ENCODE data around the gene LARGE1.

The LARGE1 gene

GRCh38 chr22:33811686-33812085 lies 108.6 kb downstream of the LARGE1 start:
- no peak for DNase-seq

GRCh38 chr22:33811208-33811607 lies 109.1 kb downstream of the LARGE1 start:
- DNase-seq, result no peak

- no peak for DNase-seq
Observed at GRCh38 chr22:33807470-33807869, 112.8 kb downstream of the LARGE1 start.

- DNase-seq, result no peak
Observed at GRCh38 chr22:33806191-33806590, 114.1 kb downstream of the LARGE1 start.

- no peak for DNase-seq
Observed at GRCh38 chr22:33803371-33804282, 116.6 kb downstream of the LARGE1 start.

- no peak for DNase-seq
Observed at GRCh38 chr22:33798401-33798800, 121.9 kb downstream of the LARGE1 start.

- no peak for DNase-seq
Observed at GRCh38 chr22:33796494-33796893, 123.8 kb downstream of the LARGE1 start.

- no peak for DNase-seq
Observed at GRCh38 chr22:33793475-33793874, 126.8 kb downstream of the LARGE1 start.

GRCh38 chr22:33792832-33793231 lies 127.4 kb downstream of the LARGE1 start:
- DNase-seq, result no peak

- DNase-seq, result peak; percentile 3
Observed at GRCh38 chr22:33789690-33790253, 130.5 kb downstream of the LARGE1 start.

GRCh38 chr22:33788927-33789326 lies 131.3 kb downstream of the LARGE1 start:
- DNase-seq, result no peak

- DNase-seq, result no peak
Observed at GRCh38 chr22:33787645-33788456, 132.4 kb downstream of the LARGE1 start.

- no peak for DNase-seq
Observed at GRCh38 chr22:33786149-33786548, 134.1 kb downstream of the LARGE1 start.

- no peak for DNase-seq
Observed at GRCh38 chr22:33785283-33785968, 134.8 kb downstream of the LARGE1 start.

GRCh38 chr22:33781411-33781810 lies 138.9 kb downstream of the LARGE1 start:
- DNase-seq, result no peak

- no peak for DNase-seq
Observed at GRCh38 chr22:33780531-33781136, 139.6 kb downstream of the LARGE1 start.

- no peak for DNase-seq
Observed at GRCh38 chr22:33779243-33779642, 141.0 kb downstream of the LARGE1 start.

- DNase-seq, result no peak
Observed at GRCh38 chr22:33776491-33776890, 143.8 kb downstream of the LARGE1 start.

GRCh38 chr22:33774781-33775180 lies 145.5 kb downstream of the LARGE1 start:
- no peak for DNase-seq

- DNase-seq, result no peak
Observed at GRCh38 chr22:33772745-33773144, 147.5 kb downstream of the LARGE1 start.

- DNase-seq, result no peak
Observed at GRCh38 chr22:33771136-33771535, 149.1 kb downstream of the LARGE1 start.

GRCh38 chr22:33770723-33771122 lies 149.6 kb downstream of the LARGE1 start:
- DNase-seq, result no peak

GRCh38 chr22:33766091-33766490 lies 154.2 kb downstream of the LARGE1 start:
- DNase-seq, result no peak
